ENCODE data around the gene NLRP4.

Gene NLRP4, protein sequence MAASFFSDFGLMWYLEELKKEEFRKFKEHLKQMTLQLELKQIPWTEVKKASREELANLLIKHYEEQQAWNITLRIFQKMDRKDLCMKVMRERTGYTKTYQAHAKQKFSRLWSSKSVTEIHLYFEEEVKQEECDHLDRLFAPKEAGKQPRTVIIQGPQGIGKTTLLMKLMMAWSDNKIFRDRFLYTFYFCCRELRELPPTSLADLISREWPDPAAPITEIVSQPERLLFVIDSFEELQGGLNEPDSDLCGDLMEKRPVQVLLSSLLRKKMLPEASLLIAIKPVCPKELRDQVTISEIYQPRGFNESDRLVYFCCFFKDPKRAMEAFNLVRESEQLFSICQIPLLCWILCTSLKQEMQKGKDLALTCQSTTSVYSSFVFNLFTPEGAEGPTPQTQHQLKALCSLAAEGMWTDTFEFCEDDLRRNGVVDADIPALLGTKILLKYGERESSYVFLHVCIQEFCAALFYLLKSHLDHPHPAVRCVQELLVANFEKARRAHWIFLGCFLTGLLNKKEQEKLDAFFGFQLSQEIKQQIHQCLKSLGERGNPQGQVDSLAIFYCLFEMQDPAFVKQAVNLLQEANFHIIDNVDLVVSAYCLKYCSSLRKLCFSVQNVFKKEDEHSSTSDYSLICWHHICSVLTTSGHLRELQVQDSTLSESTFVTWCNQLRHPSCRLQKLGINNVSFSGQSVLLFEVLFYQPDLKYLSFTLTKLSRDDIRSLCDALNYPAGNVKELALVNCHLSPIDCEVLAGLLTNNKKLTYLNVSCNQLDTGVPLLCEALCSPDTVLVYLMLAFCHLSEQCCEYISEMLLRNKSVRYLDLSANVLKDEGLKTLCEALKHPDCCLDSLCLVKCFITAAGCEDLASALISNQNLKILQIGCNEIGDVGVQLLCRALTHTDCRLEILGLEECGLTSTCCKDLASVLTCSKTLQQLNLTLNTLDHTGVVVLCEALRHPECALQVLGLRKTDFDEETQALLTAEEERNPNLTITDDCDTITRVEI

DNA sequence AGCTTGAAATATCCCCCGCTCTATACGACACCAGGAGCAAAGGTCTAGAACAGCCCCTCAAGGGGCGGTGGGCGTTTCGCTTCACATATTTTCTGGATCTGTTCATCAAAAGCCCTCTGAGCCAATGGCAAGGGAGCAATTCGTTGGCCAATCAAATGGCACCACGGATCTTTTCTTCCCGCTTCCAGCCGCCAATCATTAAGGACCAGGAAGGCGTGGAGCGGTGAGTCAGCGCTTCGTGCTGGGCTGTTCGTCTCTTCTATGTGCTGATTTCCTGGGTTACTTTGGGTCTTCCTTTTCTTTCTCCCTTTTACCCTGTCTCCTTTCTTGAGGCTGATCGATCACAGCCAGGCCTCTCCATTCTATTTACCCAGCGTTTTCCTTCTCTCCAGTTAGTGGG is at the start of gene NLRP4:
Gene NLRP4 (plus strand): TSS at position 201 of the 400 bp plus-strand sequence. CDS start 15,541 bp downstream, outside the sequence.
- DNase-seq (ENCODE audit: low read depth in 2 of 2) = no peak

DNA sequence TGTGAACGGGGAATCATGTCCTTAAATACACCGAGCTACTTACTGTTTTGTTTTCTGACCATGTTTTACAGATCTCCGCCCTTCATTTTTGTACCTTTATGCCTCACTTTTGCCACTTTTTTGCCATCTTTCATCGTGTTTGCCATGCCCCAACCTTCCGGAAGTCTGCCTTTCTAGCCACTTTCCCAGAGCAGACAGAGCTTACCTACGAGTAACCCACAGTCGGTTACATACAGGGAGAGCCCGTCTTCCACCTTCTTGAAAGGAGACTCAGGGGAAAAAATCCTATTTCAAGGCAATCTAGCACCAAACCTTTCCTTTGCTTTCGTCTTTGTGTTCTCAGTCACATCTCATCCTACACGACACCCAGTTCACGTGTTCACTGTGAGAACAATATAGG is 41.3 kb upstream of the NLRP4 start:
- DNase-seq (ENCODE audit: low read depth in 2 of 2) = no peak

DNA sequence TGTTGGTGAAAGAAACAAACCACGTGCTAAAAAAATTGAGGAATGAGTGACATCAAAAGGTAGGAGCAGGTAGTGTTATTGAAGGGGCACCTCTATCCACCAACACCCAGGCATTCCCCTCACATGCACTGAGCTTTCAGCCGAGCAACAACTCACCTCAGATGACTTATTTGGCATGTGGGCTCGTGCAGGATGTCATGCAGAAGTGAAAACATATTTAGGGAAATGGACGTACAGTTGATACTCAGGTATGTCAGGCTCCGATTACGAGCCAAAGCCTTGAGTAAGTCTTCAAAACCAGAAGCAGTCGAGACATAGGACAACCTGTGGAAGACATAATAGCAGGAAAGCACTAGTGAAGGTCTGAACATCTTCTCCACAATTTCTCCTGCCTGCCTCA is 34.9 kb upstream of the NLRP4 start:
- no peak for DNase-seq (ENCODE audit: low read depth in 2 of 2)

DNA sequence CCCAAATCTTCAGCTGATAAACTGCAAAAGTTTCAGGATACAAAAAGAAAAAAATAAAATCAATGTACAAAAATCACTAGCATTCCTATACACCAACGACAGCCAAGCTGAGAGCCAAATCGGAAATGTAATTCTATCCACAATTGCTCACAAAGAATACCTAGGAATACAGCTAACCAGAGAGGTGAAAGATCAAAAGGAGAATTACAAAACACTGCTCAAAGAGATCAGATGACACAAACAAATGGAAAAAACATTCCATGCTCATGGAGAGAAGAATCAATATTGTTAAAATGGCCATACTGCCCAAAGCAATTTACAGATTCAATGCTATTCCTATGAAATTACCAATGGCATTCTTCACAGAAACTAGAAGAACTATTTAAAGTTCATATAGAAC is 34.1 kb upstream of the NLRP4 start:
- DNase-seq (ENCODE audit: low read depth in 2 of 2) = no peak

DNA sequence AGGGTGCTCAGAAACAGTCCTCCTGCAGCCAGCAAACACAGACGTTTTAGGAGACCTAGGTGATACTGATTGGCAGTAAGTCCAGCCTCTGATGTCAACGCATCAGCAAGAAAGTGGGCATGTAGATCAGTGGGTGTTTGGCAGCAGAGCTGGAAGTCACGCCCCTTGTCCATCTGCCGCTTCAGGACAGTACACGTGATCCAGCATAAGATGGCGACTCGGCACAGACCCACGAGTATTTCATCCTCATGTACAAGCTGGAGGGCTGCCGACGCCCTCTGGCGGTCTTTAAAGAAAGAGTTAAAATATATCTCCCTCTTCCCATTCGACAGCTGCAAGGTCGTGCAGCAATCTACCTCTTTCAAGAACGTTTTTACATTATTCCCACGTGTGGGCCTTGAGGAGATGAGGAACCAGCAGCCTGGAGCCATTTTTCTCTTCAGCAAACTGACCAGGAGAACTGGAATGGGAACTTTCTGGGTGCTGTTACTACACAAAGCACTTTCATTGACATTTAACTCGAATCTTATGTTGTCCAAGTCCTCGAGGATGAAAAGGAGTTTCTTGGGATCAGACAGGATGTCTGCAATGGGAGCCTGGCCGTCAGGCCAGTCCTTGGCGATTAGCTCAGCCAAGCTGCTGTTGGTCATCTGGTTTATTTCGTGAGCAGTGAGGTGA is 26.8 kb upstream of the NLRP4 start:
- peak; percentile 14 to 36 for DNase-seq (ENCODE audit: low read depth in 2 of 2)

DNA sequence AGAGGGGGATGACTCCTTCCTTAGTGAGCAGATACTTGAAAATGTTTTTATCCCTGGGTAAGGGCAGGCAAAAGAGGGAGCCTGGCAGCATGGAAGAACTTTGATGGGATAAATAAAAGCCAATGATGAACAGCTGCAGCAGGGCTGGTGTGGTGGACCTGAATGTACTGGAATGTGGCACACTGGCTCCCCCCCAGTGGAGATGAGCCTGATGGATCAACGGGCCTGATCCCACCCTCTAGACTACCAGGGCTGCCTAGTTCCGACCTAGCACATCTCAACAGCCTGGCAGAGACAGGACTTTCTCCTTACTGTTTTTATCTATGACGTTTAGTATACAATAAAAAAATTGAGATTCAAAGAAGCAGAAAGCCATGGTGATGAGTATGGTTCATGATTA is 25.0 kb upstream of the NLRP4 start:
- no peak for DNase-seq (ENCODE audit: low read depth in 2 of 2)

DNA sequence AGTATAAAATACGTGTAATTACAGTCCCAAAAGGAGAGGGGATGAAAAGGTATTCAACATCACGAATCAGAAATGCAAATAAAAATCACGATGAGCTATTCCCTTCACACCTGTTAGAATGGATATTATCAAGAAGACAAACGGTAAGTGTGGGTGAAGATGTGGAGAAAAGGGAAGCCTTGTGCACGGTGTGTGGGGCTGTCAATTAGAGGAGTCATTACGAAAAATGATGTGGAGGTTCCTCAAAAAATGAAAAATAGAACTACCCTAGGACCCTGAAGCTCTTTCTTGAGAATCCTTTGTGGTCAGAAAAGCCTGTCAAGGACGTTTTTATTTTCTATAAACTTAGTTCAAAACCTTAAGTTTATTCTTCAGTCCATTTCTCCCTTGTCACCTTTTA is 23.9 kb upstream of the NLRP4 start:
- DNase-seq (ENCODE audit: low read depth in 2 of 2) = no peak

DNA sequence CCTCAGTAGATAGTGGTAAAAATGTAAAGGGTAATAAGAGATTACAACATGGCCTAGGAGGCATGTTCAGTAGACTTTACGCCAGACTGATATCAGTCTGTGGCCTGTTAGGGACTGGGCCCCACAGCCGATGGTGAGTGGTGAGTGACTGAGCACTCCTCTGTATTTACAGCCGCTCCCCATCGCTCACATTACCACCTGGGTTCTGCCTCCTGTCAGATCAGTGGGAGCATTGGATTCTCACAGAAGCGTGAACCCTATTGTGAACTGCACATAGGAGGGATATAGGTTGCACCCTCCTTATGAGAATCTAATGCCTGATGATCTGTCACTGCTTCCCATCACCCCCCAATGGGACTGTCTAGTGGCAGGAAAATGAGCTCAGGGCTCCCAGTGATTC is 22.4 kb upstream of the NLRP4 start:
- no peak for DNase-seq (ENCODE audit: low read depth in 2 of 2)

DNA sequence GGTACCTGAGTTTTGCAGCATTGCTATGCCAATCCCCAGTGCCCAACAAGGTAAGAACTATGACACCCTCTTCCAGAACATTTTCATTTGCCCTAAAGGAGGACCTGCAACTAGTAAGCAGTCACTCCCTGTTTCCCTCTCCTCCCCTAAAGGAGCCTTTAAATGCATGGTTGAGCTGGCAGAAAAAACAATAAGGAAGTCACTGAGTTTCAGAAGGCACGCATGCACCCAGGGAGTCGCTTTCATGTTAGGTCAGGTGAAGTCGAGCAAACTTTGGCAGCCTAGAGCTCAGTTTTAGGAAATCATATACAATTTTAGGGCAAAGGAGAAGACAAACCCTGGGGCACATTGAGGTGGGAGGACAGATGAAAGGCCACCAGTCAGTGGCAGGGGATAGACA is 16.3 kb upstream of the NLRP4 start:
- DNase-seq (ENCODE audit: low read depth in 2 of 2) = no peak

DNA sequence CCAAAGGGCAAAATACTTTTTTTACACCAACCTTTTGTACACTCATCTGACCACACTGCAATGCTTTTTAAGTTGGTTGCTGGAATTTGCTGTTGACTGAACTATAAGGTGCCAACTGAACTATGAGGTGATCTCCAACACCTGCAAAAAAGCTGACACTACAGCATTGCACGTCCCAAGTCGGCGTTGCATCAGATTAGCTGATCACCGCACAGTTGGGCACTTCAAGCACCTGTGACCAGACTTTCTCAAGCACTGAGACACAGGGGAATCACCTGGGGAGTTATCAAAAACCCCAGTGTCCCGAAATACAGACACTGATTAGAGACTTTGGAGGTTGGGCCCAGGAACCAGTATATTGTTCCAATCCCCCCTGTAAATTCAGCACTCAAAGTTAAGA is 5.7 kb upstream of the NLRP4 start:
- DNase-seq (ENCODE audit: low read depth in 2 of 2) = no peak

DNA sequence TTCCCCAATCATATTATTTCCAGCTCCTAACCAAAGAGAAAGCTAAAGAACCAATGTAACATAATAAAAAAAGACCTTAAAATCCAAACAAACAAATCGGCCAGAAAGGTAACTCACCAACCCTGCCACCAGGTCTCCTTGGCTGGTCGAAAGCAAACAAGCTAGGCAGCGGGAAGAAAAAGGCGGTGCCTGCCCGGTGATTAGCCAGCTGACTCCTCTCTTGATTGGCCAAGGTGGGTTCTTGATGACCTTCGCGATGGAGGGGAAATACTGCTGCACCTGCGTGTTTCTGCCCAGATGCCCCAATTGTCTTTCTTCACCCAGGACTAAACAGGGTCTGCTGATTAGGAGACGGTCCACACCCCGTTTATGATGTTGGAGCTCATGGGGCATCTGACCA is 4.5 kb upstream of the NLRP4 start, which contains the start of gene NLRP11:
Gene NLRP11 (minus strand): TSS at position 154 of the 400 bp plus-strand sequence. CDS start 13,825 bp downstream, outside the sequence.
- no peak for DNase-seq (ENCODE audit: low read depth in 2 of 2)

DNA sequence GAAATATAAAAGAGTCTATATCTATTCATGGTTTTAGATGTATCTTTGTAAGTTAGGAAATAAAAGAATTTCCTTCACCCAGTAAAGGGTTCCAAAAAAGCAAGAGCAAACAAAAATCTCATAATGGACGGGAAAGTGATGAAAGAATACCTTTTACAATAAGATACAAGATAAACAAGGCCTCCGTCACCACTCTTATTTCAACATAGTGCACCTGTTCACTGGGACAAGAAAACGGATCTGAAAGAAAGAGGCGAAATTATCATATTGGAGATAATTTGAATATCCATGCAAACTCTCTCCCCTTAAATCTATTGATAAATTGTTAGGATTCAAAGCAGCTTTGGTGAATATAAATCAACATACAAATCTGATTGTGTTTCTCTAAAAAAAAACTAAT is 3.7 kb upstream of the NLRP4 start:
- no peak for DNase-seq (ENCODE audit: low read depth in 2 of 2)

DNA sequence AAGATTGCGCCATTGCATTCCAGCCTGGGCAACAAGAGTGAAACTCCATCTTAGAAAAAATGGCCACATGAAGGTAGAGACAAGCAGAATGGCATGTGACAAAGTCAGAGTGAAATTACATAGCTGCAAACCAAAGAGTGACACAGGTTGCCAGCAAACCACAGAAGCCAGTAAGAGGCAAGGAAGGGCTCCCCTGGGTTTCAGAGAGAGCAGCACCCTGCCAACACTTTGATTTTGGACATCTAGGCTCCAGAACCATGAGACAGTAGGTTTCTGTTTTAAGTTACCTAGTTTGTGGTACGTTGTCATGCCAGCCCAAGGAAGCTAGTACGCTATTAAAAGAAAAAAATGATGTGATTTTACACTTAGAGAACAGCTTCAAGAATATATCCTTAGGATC is 1.9 kb downstream of the NLRP4 start:
- DNase-seq (ENCODE audit: low read depth in 2 of 2) = no peak

DNA sequence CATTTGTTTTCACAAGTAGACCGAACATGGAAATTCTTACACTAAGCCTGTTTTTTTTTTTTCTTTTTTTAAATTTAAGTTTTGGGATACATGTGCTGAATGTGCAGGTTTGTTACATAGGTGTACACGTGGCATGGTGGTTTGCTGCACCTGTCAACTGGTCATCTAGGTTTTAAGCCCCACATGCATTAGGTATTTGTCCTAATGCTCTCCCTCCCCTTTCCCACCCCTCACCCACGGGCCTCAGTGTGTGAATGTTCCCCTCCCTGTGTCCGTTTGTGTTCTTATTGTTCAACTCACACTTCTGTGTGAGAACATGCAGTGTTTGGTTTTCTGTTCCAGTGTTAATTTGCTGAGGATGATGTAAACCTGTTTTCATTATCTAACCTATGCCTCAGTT is 2.6 kb downstream of the NLRP4 start:
- no peak for DNase-seq (ENCODE audit: low read depth in 2 of 2)

DNA sequence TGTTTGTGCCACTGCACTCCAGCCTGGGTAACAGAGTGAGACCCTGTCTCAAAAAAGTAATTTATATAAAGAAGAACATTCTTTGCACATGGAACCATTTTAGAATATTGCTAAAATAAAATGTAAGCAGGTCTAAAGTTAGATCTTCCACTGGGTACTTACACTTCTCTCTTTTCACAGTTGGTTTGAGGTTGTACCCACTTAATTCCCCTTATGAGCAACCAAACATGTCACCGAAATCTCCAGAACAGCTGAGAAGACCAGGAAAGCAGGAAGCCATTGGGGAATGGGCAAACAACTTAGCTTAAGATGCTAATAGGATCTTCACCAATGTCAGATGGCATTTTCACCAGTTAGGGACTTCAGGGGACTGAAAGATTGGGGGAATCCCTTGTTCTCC is 18.8 kb downstream of the NLRP4 start:
- DNase-seq (ENCODE audit: low read depth in 2 of 2) = no peak

DNA sequence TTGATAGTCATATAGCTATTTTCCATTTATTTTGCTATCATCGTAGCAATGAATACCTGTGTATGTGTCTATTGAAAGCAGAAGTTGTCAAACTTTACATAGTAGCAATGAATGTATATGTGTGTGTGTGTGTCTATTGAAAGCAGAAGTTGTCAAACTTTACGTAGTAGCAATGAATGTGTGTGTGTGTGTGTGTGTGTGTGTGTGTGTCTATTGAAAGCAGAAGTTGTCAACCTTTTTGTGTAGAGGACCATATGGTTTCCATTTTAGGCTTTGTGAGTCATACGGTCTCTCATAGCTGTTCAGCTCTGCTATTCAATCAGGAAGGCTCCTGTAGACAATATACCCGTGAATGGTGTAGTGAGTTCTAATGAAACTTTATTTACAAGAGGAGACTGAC is 20.8 kb downstream of the NLRP4 start:
- no peak for DNase-seq (ENCODE audit: low read depth in 2 of 2)

DNA sequence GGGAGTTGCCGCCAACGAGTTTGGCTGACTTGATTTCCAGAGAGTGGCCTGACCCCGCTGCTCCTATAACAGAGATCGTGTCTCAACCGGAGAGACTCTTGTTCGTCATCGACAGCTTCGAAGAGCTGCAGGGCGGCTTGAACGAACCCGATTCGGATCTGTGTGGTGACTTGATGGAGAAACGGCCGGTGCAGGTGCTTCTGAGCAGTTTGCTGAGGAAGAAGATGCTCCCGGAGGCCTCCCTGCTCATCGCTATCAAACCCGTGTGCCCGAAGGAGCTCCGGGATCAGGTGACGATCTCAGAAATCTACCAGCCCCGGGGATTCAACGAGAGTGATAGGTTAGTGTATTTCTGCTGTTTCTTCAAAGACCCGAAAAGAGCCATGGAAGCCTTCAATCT is 21.6 kb downstream of the NLRP4 start:
- DNase-seq (ENCODE audit: low read depth in 2 of 2) = no peak

DNA sequence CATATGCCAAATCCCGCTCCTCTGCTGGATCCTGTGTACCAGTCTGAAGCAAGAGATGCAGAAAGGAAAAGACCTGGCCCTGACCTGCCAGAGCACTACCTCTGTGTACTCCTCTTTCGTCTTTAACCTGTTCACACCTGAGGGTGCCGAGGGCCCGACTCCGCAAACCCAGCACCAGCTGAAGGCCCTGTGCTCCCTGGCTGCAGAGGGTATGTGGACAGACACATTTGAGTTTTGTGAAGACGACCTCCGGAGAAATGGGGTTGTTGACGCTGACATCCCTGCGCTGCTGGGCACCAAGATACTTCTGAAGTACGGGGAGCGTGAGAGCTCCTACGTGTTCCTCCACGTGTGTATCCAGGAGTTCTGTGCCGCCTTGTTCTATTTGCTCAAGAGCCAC is 22.1 kb downstream of the NLRP4 start:
- no peak for DNase-seq (ENCODE audit: low read depth in 2 of 2)

DNA sequence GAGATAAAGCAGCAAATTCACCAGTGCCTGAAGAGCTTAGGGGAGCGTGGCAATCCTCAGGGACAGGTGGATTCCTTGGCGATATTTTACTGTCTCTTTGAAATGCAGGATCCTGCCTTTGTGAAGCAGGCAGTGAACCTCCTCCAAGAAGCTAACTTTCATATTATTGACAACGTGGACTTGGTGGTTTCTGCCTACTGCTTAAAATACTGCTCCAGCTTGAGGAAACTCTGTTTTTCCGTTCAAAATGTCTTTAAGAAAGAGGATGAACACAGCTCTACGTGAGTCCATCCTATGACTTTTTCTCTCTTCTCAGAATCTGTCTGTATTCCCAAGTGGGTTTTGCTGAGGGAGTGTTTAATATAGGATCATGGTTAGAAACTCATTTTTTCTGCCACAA is 22.6 kb downstream of the NLRP4 start:
- no peak for DNase-seq (ENCODE audit: low read depth in 2 of 2)

DNA sequence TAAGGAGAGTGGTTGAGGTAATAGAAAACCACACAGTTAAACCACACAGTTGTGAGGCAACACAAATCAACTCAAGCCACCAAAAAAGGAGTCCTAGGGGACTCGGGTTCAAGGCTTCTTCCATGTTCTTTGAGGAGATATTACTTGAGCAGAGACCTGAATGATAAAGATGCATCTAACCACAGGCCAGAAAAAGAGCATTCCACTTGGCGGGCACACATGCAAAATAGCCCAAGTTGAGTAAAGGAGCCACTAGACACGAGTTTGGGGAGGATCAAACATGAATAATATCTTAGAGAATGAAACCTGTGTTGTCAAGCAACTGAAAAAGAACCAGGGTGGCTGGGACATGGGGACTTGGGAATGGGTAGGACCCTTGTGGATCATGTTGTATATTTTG is 30.2 kb downstream of the NLRP4 start:
- DNase-seq (ENCODE audit: low read depth in 2 of 2) = no peak

DNA sequence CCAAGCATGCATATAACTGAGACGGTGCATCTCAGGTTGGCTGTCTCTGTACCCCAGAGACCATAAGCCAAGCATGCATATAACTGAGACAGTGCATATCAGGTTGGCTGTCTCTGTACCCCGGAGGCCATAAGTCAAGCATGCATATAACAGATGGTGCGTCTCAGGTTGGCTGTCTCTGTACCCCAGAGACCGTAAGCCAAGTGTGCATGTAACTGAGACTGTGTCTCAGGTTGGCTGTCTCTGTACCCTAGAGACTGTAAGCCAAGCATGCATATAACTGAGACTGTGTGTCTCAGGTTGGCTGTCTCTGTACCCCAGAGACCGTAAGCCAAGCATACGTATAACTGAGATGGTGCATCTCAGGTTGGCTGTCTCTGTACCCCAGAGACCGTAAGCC is 30.8 kb downstream of the NLRP4 start:
- no peak for DNase-seq (ENCODE audit: low read depth in 2 of 2)

DNA sequence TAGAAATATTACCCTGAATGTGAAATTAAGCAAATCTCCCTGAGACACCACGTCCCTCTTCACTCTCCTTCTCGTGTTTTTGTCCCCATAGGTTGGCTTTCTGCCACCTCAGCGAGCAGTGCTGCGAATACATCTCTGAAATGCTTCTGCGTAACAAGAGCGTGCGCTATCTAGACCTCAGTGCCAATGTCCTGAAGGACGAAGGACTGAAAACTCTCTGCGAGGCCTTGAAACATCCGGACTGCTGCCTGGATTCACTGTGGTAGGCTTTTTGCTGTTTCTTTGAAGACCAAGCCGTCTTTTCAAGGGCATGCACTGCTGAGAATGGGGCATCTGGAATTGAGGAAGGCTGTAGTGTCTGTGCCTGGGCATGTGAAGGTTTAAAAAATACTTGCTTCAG is 34.4 kb downstream of the NLRP4 start:
- no peak for DNase-seq (ENCODE audit: low read depth in 2 of 2)
